Bronchial epithelial cell (primary cell): ENCODE results near the gene LAMP2. TPM values are rescaled to one million over a fixed set of nuclear protein-coding genes. Genes with fewer than 3 reads are reported as not detected.

Source experiments
- total RNA-seq: library from RNA; depleted of rRNA; stranded (reverse); fragments of >200 nt; gene quantifications from 2 replicates; pipeline ENCODE4 v1.2.1, GENCODE V29; 2014

LAMP2 gene
- total RNA-seq, 1 donor from 2014 or later: 118 TPM

Other genes starting within 250 kb of the LAMP2 start
- 11.8 and 13.4 TPM in 2 replicates for gene ZBTB33, start 218.5 kb downstream of the LAMP2 start, total RNA-seq
- gene TMEM255A, start 157.8 kb downstream of the LAMP2 start, total RNA-seq: not detected in 2 replicates
- not detected in 2 replicates for gene ATP1B4, start 107.2 kb downstream of the LAMP2 start, total RNA-seq
- 9.6 and 11.8 TPM in 2 replicates for gene CUL4B, start 91.7 kb upstream of the LAMP2 start, total RNA-seq
- gene MCTS1, start 134.8 kb upstream of the LAMP2 start, total RNA-seq: 25.8 and 31.4 TPM in 2 replicates
- gene C1GALT1C1, start 160.8 kb upstream of the LAMP2 start, total RNA-seq: 16.8 and 17.3 TPM in 2 replicates